Neural progenitor cell (in vitro differentiated cells): Measurements from ENCODE around the gene GPN1. TPM values are rescaled to one million over a fixed set of nuclear protein-coding genes. Genes with fewer than 3 reads are reported as not detected.

Experiments
- DNase-seq: peaks from one replicate; pipeline ENCODE4 v3.0.0-alpha.2; 2016; ENCODE audit warnings: low spot score
- H2AFZ ChIP-seq: fragments of 200-600 bp; sonication (generic); replicated peaks from 2 replicates; pipeline ENCODE4 v1.6.1; 2016; ENCODE audit warnings: antibody characterized with exemption
- H3F3A ChIP-seq: fragments of 200-600 bp; sonication (generic); 2 replicates; pipeline ENCODE4 v1.6.1; 2016; ENCODE audit warnings: antibody characterized with exemption, low read depth
- H3K27ac ChIP-seq: fragments of 200-600 bp; sonication (generic); 2 replicates; pipeline ENCODE4 v1.5.1; 2016; ENCODE audit warnings: mild to moderate bottlenecking
- H3K27me3 ChIP-seq: fragments of 200-600 bp; sonication (generic); 2 replicates; pipeline ENCODE4 v1.6.1; 2016; ENCODE audit warnings: mild to moderate bottlenecking, moderate library complexity
- H3K36me3 ChIP-seq: fragments of 200-600 bp; sonication (generic); 2 replicates; pipeline ENCODE4 v1.5.1; 2016
- H3K4me1 ChIP-seq: fragments of 200-600 bp; sonication (generic); 2 replicates; pipeline ENCODE4 v1.6.1; 2016; ENCODE audit warnings: mixed run types
- H3K4me2 ChIP-seq: fragments of 200-600 bp; sonication (generic); 2 replicates; pipeline ENCODE4 v1.6.1; 2016
- H3K4me3 ChIP-seq: fragments of 200-600 bp; sonication (generic); 2 replicates; pipeline ENCODE4 v1.5.1; 2016
- H3K79me2 ChIP-seq: fragments of 200-600 bp; sonication (generic); 2 replicates; pipeline ENCODE4 v1.6.1; 2016; ENCODE audit warnings: low read depth
- H3K9ac ChIP-seq: fragments of 200-600 bp; sonication (generic); 2 replicates; pipeline ENCODE4 v1.6.1; 2016
- H3K9me3 ChIP-seq: fragments of 200-600 bp; sonication (generic); 2 replicates; pipeline ENCODE4 v1.5.1; 2016; ENCODE audit warnings: low read depth
- H4K20me1 ChIP-seq: fragments of 200-600 bp; sonication (generic); 2 replicates; pipeline ENCODE4 v1.6.1; 2016; ENCODE audit warnings: low read depth
- H3K27ac Mint-ChIP-seq: 3 replicates; pipeline ENCODE4 v1.8.0; 2021; ENCODE audit warnings: mixed read lengths
- H3K27me3 Mint-ChIP-seq: 2 replicates; pipeline ENCODE4 v1.8.0; 2022; ENCODE audit warnings: low read depth, mild to moderate bottlenecking, inconsistent platforms, moderate library complexity, mixed read lengths; ENCODE audit not compliant: insufficient read depth
- H3K36me3 Mint-ChIP-seq: 3 replicates; pipeline ENCODE4 v1.8.0; 2021; ENCODE audit warnings: mixed read lengths
- H3K4me1 Mint-ChIP-seq: 3 replicates; pipeline ENCODE4 v1.8.0; 2021; ENCODE audit warnings: mixed read lengths
- H3K4me3 Mint-ChIP-seq: 3 replicates; pipeline ENCODE4 v1.8.0; 2021; ENCODE audit warnings: mild to moderate bottlenecking, moderate library complexity, mixed read lengths
- H3K9me3 Mint-ChIP-seq: 3 replicates; pipeline ENCODE4 v1.8.0; 2020; ENCODE audit warnings: mixed read lengths
- CTCF ChIP-seq: fragments of 200-600 bp; sonication (generic); IDR thresholded peaks from 2 replicates; pipeline ENCODE4 v1.5.1; 2017; ENCODE audit warnings: antibody characterized with exemption, mild to moderate bottlenecking
- EZH2 ChIP-seq: fragments of 200-600 bp; sonication (generic); IDR thresholded peaks from 2 replicates; pipeline ENCODE4 v1.6.1; 2017; ENCODE audit warnings: antibody characterized with exemption, mild to moderate bottlenecking, moderate library complexity
- EZH2phosphoT487 ChIP-seq: fragments of 200-600 bp; sonication (generic); IDR thresholded peaks from 2 replicates; pipeline ENCODE4 v1.6.1; 2017; ENCODE audit warnings: antibody characterized with exemption
- total RNA-seq: library from RNA; depleted of rRNA; stranded (reverse); fragments of >200 nt; gene quantifications from 2 replicates; pipeline ENCODE4 v1.2.3, GENCODE V29; 2015; ENCODE audit warnings: low replicate concordance

The GPN1 gene
- total RNA-seq, 1 donor from 2014 or later: 59.2 TPM

- peak within 1 kb of the TSS; percentile 87 for H3K4me3 ChIP-seq
- H2AFZ ChIP-seq: peak within 1 kb of the TSS; percentile 100
- H3K9ac ChIP-seq: peak within 1 kb of the TSS; percentile 85
- DNase-seq: peak; percentile 88
- Mint-ChIP-seq H3K27ac (peak within 1 kb of the TSS; percentile 100), H3K36me3 (peaks cover 15% of the 10 kb centered on the region), H3K27me3 (peaks cover 2% of the 10 kb centered on the region), H3K4me1 (peaks cover 18% of the 10 kb centered on the region), H3K9me3 (no peaks in the 10 kb centered on the region), H3K4me3 (peak within 1 kb of the TSS; percentile 100)
- peaks cover 11% of the 10 kb centered on the region for H3K4me1 ChIP-seq
- no peaks in the 10 kb centered on the region for H4K20me1 ChIP-seq
- no peaks in the 10 kb centered on the region for H3F3A ChIP-seq
- no peaks in the 10 kb centered on the region for H3K9me3 ChIP-seq
- peaks cover 37% of the 10 kb centered on the region for H3K79me2 ChIP-seq
- TF ChIP-seq CTCF (peak; percentile 10), EZH2phosphoT487 (peak; percentile 50), EZH2 (peak; percentile 70)
- peaks cover 13% of the 10 kb centered on the region for H3K36me3 ChIP-seq
- H3K27me3 ChIP-seq: no peaks in the 10 kb centered on the region
- peak within 1 kb of the TSS; percentile 85 for H3K4me2 ChIP-seq
- H3K27ac ChIP-seq: peak within 1 kb of the TSS; percentile 88
These were observed 34.7 kb downstream of the GPN1 start, which contains the start of the genes SLC4A1AP and SUPT7L for GRCh38 chr2:27663285-27664153. Gene SLC4A1AP (plus strand): TSS chr2:27663889. CDS start chr2:27663915, 26 bp downstream. Gene SUPT7L (minus strand): TSS chr2:27663614. CDS start chr2:27662192, 1,422 bp downstream.

- peak overlapping the region; percentile 85 for H3K4me2 ChIP-seq
- no peak overlapping the region for H3K27ac ChIP-seq
- no peaks in the 10 kb centered on the region for H4K20me1 ChIP-seq
- peak overlapping the region; percentile 100 for H2AFZ ChIP-seq
- H3K4me3 ChIP-seq: peak overlapping the region; percentile 87
- peaks cover 18% of the 10 kb centered on the region for H3K4me1 Mint-ChIP-seq
- peak overlapping the region; percentile 85 for H3K9ac ChIP-seq
- H3K36me3 Mint-ChIP-seq: peaks cover 15% of the 10 kb centered on the region
- peaks cover 11% of the 10 kb centered on the region for H3K4me1 ChIP-seq
- H3K9me3 ChIP-seq: no peaks in the 10 kb centered on the region
- H3F3A ChIP-seq: no peaks in the 10 kb centered on the region
- H3K4me3 Mint-ChIP-seq: peak overlapping the region; percentile 100
- peaks cover 11% of the 10 kb centered on the region for H3K36me3 ChIP-seq
- DNase-seq: no peak
- no peaks in the 10 kb centered on the region for H3K27me3 ChIP-seq
- H3K79me2 ChIP-seq: peaks cover 37% of the 10 kb centered on the region
- peak overlapping the region; percentile 51 for H3K27ac Mint-ChIP-seq
- TF ChIP-seq CTCF: no peak
- no peak for TF ChIP-seq EZH2
- TF ChIP-seq EZH2phosphoT487: no peak
- H3K27me3 Mint-ChIP-seq: peaks cover 2% of the 10 kb centered on the region
- no peaks in the 10 kb centered on the region for H3K9me3 Mint-ChIP-seq
These were observed 35.3 kb downstream of the GPN1 start for GRCh38 chr2:27664154-27664574.

GRCh38 chr2:27664622-27665363 is 35.9 kb downstream of the GPN1 start:
- H3K27ac Mint-ChIP-seq: peak overlapping the region; percentile 51
- peaks cover 11% of the 10 kb centered on the region for H3K36me3 Mint-ChIP-seq
- peaks cover 2% of the 10 kb centered on the region for H3K27me3 Mint-ChIP-seq

More at GRCh38 chr2:27664622-27665363, 35.9 kb downstream of the GPN1 start:
- H3K27me3 ChIP-seq: no peaks in the 10 kb centered on the region
- peak overlapping the region; percentile 100 for H3K4me3 Mint-ChIP-seq
- H3K4me3 ChIP-seq: peak overlapping the region; percentile 87
- no peak overlapping the region for H3K27ac ChIP-seq
- no peak for TF ChIP-seq EZH2
- no peak for TF ChIP-seq EZH2phosphoT487
- TF ChIP-seq CTCF: no peak
- peaks cover 18% of the 10 kb centered on the region for H3K4me1 Mint-ChIP-seq
- peak overlapping the region; percentile 85 for H3K9ac ChIP-seq
- peaks cover 11% of the 10 kb centered on the region for H3K4me1 ChIP-seq
- peak overlapping the region; percentile 100 for H2AFZ ChIP-seq
- no peak for DNase-seq
- H3K36me3 ChIP-seq: peaks cover 5% of the 10 kb centered on the region
- peak overlapping the region; percentile 85 for H3K4me2 ChIP-seq
- no peaks in the 10 kb centered on the region for H3K9me3 Mint-ChIP-seq
- peaks cover 37% of the 10 kb centered on the region for H3K79me2 ChIP-seq
- H3F3A ChIP-seq: no peaks in the 10 kb centered on the region
- H3K9me3 ChIP-seq: no peaks in the 10 kb centered on the region
- H4K20me1 ChIP-seq: no peaks in the 10 kb centered on the region
